ENCODE data around the gene GRXCR2.

GRXCR2 gene

GRCh38 chr5:145835848-145836239 lies 37.0 kb downstream of the GRXCR2 start:
- no peak for DNase-seq (ENCODE audit: low read depth)

- no peak for DNase-seq (ENCODE audit: low read depth)
Observed at GRCh38 chr5:145834917-145835847, 37.6 kb downstream of the GRXCR2 start, which contains the start of gene PRELID2. Gene PRELID2 (minus strand): TSS chr5:145835342. CDS start chr5:145835251, 91 bp downstream.

GRCh38 chr5:145834554-145834916 lies 38.3 kb downstream of the GRXCR2 start:
- DNase-seq (ENCODE audit: low read depth): no peak

GRCh38 chr5:145833631-145834200 lies 39.1 kb downstream of the GRXCR2 start:
- DNase-seq (ENCODE audit: low read depth): no peak

GRCh38 chr5:145830594-145830993 lies 42.2 kb downstream of the GRXCR2 start:
- no peak for DNase-seq (ENCODE audit: low read depth)

GRCh38 chr5:145829708-145830361 lies 43.0 kb downstream of the GRXCR2 start:
- no peak for DNase-seq (ENCODE audit: low read depth)

- DNase-seq (ENCODE audit: low read depth): no peak
Observed at GRCh38 chr5:145826895-145827674, 45.7 kb downstream of the GRXCR2 start.

- DNase-seq (ENCODE audit: low read depth): no peak
Observed at GRCh38 chr5:145825751-145826180, 47.0 kb downstream of the GRXCR2 start.

- DNase-seq (ENCODE audit: low read depth): no peak
Observed at GRCh38 chr5:145824040-145824439, 48.8 kb downstream of the GRXCR2 start.

GRCh38 chr5:145818604-145819003 lies 54.2 kb downstream of the GRXCR2 start:
- DNase-seq (ENCODE audit: low read depth): no peak

- DNase-seq (ENCODE audit: low read depth): no peak
Observed at GRCh38 chr5:145812877-145813276, 59.9 kb downstream of the GRXCR2 start.

- no peak for DNase-seq (ENCODE audit: low read depth)
Observed at GRCh38 chr5:145811834-145812625, 60.8 kb downstream of the GRXCR2 start.

All from non-pigmented ciliary epithelial cell (primary cell).